Peyer's patch (tissue), 4 donors: Measurements from ENCODE around the gene WNT1.
A peak's percentile ranks its signal among the peaks of the same experiment; 100 is the strongest.

ENCODE experiments used
- CTCF ChIP-seq, 6 experiments: fragments of 450-650 bp in 4 of 6; fragments of 200-600 bp in 2 of 6; sonication (generic) in 1 of 6; IDR thresholded peaks; one replicate each; pipeline ENCODE4 v1.5.1; 2017 to 2019; ENCODE audit warnings: antibody characterized with exemption in 6 of 6, mild to moderate bottlenecking in 3 of 6, moderate library complexity in 1 of 6
- POLR2A ChIP-seq, 2 donors: fragments of 450-650 bp; IDR thresholded peaks; one replicate each; pipeline ENCODE4 v1.5.1; 2017; ENCODE audit warnings: antibody characterized with exemption in 2 of 2, mild to moderate bottlenecking in 2 of 2, moderate library complexity in 2 of 2

GRCh38 chr12:48965298-48965838 lies 12.8 kb upstream of the WNT1 start:
- TF ChIP-seq POLR2A (IDR thresholded peaks at IDR 0.05) (no peak), CTCF (IDR thresholded peaks at IDR 0.05) (peak in 1 of 6 experiments; percentile 9)
